Measurements from ENCODE around the gene STUB1. TPM values are rescaled to one million over a fixed set of nuclear protein-coding genes. Genes with fewer than 3 reads are reported as not detected.

The STUB1 gene
- total and polyA plus RNA-seq, 2 of the 8 experiments (the other 6 are each of a cell fraction or from before 2014, with no cell fraction given): 89.9 to 103 TPM

DNA sequence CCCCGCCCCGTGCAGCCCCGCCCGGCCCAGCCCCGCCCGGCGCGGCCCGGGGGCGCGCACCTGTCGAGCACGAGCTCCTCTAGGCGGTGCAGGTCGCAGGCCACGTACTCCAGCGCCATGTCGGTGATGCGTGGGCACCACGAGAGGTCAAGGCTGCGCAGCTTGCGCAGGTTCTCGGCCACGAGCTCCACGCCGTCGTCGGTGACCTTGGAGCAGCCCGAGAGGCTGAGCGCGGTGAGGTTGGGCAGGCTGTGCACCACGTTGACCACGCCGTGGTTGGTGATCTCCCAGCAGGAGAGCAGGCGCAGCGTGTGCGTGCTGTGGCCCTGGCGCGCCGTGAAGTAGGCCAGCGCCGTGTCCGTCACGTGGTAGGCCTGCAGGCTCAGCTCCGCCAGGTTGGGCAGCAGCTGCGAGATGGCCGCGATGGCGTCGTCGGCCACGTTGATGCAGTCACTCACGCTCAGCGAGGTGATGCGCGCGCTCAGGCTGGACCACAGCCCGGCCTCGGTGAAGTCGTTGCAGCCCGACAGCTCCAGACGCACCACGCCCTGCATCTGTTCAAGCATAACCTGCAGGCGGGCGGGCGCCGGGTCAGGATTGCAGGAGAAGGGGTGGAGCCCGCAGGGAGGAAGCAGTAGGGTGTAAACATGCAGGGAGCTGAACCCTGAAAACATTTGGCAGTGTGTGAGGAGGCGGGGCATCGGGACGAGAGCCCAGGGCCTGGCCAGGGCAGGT, 15.3 kb downstream of the STUB1 start (continued):
- no peak for TF ChIP-seq KDM1A (IDR thresholded peaks at IDR 0.05; ENCODE audit: borderline replicate concordance, low read length)
- TF ChIP-seq, protein P1, sequence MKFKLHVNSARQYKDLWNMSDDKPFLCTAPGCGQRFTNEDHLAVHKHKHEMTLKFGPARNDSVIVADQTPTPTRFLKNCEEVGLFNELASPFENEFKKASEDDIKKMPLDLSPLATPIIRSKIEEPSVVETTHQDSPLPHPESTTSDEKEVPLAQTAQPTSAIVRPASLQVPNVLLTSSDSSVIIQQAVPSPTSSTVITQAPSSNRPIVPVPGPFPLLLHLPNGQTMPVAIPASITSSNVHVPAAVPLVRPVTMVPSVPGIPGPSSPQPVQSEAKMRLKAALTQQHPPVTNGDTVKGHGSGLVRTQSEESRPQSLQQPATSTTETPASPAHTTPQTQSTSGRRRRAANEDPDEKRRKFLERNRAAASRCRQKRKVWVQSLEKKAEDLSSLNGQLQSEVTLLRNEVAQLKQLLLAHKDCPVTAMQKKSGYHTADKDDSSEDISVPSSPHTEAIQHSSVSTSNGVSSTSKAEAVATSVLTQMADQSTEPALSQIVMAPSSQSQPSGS (IDR thresholded peaks at IDR 0.05; ENCODE audit: low read length): no peak
- TF ChIP-seq CREB1 (IDR thresholded peaks at IDR 0.05): peak; percentile 66
- TF ChIP-seq EP300 (IDR thresholded peaks at IDR 0.05; ENCODE audit: borderline replicate concordance in 1 of 2, low read depth in 2 of 2, low read length in 2 of 2): no peak
- TF ChIP-seq TEAD4 (IDR thresholded peaks at IDR 0.05; ENCODE audit: low read depth, low read length): no peak
- no peak for TF ChIP-seq RXRA (IDR thresholded peaks at IDR 0.05; ENCODE audit: insufficient read depth, low read depth, low read length)
- TF ChIP-seq, protein P2, sequence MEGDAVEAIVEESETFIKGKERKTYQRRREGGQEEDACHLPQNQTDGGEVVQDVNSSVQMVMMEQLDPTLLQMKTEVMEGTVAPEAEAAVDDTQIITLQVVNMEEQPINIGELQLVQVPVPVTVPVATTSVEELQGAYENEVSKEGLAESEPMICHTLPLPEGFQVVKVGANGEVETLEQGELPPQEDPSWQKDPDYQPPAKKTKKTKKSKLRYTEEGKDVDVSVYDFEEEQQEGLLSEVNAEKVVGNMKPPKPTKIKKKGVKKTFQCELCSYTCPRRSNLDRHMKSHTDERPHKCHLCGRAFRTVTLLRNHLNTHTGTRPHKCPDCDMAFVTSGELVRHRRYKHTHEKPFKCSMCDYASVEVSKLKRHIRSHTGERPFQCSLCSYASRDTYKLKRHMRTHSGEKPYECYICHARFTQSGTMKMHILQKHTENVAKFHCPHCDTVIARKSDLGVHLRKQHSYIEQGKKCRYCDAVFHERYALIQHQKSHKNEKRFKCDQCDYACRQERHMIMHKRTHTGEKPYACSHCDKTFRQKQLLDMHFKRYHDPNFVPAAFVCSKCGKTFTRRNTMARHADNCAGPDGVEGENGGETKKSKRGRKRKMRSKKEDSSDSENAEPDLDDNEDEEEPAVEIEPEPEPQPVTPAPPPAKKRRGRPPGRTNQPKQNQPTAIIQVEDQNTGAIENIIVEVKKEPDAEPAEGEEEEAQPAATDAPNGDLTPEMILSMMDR (IDR thresholded peaks at IDR 0.05; ENCODE audit: control extremely low read depth in 1 of 3, insufficient read depth in 1 of 3, low read depth in 1 of 3, low read length in 3 of 3): no peak
- no peak for TF ChIP-seq BRCA1 (IDR thresholded peaks at IDR 0.05; ENCODE audit: low read depth, low read length)
- TF ChIP-seq RBBP5 (IDR thresholded peaks at IDR 0.05; ENCODE audit: borderline replicate concordance, low read depth, low read length): peak; percentile 86
- TF ChIP-seq TAF1 (IDR thresholded peaks at IDR 0.05; ENCODE audit: low read depth, low read length): 0 out of 2 replicates have a peak, but pooled peaks have one; percentile 20
- TF ChIP-seq CHD2 (IDR thresholded peaks at IDR 0.05; ENCODE audit: low read length): no peak
- TF ChIP-seq JUND (IDR thresholded peaks at IDR 0.05; ENCODE audit: low read length): no peak
- no peak for TF ChIP-seq BCL11A (IDR thresholded peaks at IDR 0.05; ENCODE audit: low read depth in 2 of 2, low read length in 2 of 2)
- no peak for TF ChIP-seq CBX8 (IDR thresholded peaks at IDR 0.05; ENCODE audit: borderline replicate concordance, low read depth, low read length)
- TF ChIP-seq TBP (IDR thresholded peaks at IDR 0.05; ENCODE audit: low read depth, low read length): peak; percentile 16; the same call in 1 of the 2 replicates
- TF ChIP-seq BACH1 (IDR thresholded peaks at IDR 0.05; ENCODE audit: low read length): peak; percentile 56; the same call in 1 of the 2 replicates
- no peak for TF ChIP-seq SP4 (IDR thresholded peaks at IDR 0.05; ENCODE audit: low read length)
- 0 out of 4 replicates have a peak, but pooled peaks of 1 of the 2 experiments have one; percentile 89 for TF ChIP-seq HDAC2 (IDR thresholded peaks at IDR 0.05; ENCODE audit: borderline replicate concordance in 1 of 2, low read depth in 2 of 2, low read length in 2 of 2)
- no peak for TF ChIP-seq CHD1 (IDR thresholded peaks at IDR 0.05; ENCODE audit: low read depth, low read length)
- TF ChIP-seq POU5F1 (IDR thresholded peaks at IDR 0.05; ENCODE audit: low read depth, low read length): no peak
- no peak for TF ChIP-seq MAFK (IDR thresholded peaks at IDR 0.05; ENCODE audit: low read depth, low read length)
